Fibroblast of lung (primary cell): ENCODE data around the gene PPP1R12C. TPM values are rescaled to one million over a fixed set of nuclear protein-coding genes. Genes with fewer than 3 reads are reported as not detected.

ENCODE experiments used
- DNase-seq, 2 donors: peaks; one replicate each; pipeline versions ENCODE4 v3.0.0 to v3.0.0-alpha.2; 2010; ENCODE audit warnings: low read depth in 2 of 2
- H2AFZ ChIP-seq: 2 replicates; pipeline ENCODE4 v1.5.1; 2012; ENCODE audit warnings: low read length, control low read depth, inconsistent platforms
- H3K27ac ChIP-seq: 2 replicates; pipeline ENCODE4 v1.5.1; 2011; ENCODE audit warnings: low read length, control low read depth; ENCODE audit not compliant: insufficient read depth
- H3K27me3 ChIP-seq: 2 replicates; pipeline ENCODE4 v1.5.1; 2011; ENCODE audit warnings: mild to moderate bottlenecking, low read length; ENCODE audit not compliant: control insufficient read depth, insufficient read depth
- H3K36me3 ChIP-seq: 2 replicates; pipeline ENCODE4 v1.5.1; 2011; ENCODE audit warnings: low read length; ENCODE audit not compliant: control insufficient read depth, insufficient read depth
- H3K4me1 ChIP-seq: 2 replicates; pipeline ENCODE4 v1.5.1; 2011; ENCODE audit warnings: low read length; ENCODE audit not compliant: control insufficient read depth, insufficient read depth; ENCODE audit errors: extremely low read depth
- H3K4me2 ChIP-seq: 2 replicates; pipeline ENCODE4 v1.5.1; 2011; ENCODE audit warnings: low read length, control low read depth; ENCODE audit not compliant: insufficient read depth; ENCODE audit errors: extremely low read depth
- H3K4me3 ChIP-seq, 4 experiments: fragments of 200-600 bp in 1 of 4; sonication (generic) in 1 of 4; replicated peaks in 1 of 4; 2 replicates each; pipeline ENCODE4 v1.5.1; 2011 to 2016; ENCODE audit warnings: low read length in 4 of 4, low read depth in 3 of 4, mild to moderate bottlenecking in 3 of 4, control low read depth in 2 of 4, inconsistent platforms in 1 of 4, mixed read lengths in 1 of 4; ENCODE audit not compliant: insufficient read depth in 1 of 4; ENCODE audit errors: control extremely low read depth in 1 of 4
- H3K79me2 ChIP-seq: 2 replicates; pipeline ENCODE4 v1.5.1; 2012; ENCODE audit warnings: mild to moderate bottlenecking, low read length, inconsistent platforms; ENCODE audit not compliant: control insufficient read depth, insufficient read depth
- H3K9ac ChIP-seq: 2 replicates; pipeline ENCODE4 v1.5.1; 2011; ENCODE audit warnings: mild to moderate bottlenecking, low read length, control low read depth; ENCODE audit not compliant: insufficient read depth
- H3K9me3 ChIP-seq: 2 replicates; pipeline ENCODE4 v1.5.1; 2012; ENCODE audit warnings: low read depth, low read length; ENCODE audit not compliant: control insufficient read depth, insufficient read depth
- H4K20me1 ChIP-seq: 2 replicates; pipeline ENCODE4 v1.5.1; 2011; ENCODE audit warnings: low read length; ENCODE audit not compliant: control insufficient read depth, insufficient read depth; ENCODE audit errors: extremely low read depth
- EZH2 ChIP-seq: IDR thresholded peaks from 2 replicates; pipeline ENCODE4 v1.5.1; 2012; ENCODE audit warnings: low read length, control low read depth, mild to moderate bottlenecking; ENCODE audit errors: missing control alignments
- polyA plus RNA-seq, 2 donors: library from polyadenylated mRNA; depleted of rRNA in 1 of 2; stranded (reverse) in 1 of 2; unstranded in 1 of 2; fragments of >200 nt; gene quantifications; 2 replicates each; pipeline ENCODE4 v1.2.1, GENCODE V29; 2011 to 2012; ENCODE audit warnings: missing spikeins in 1 of 2
- total RNA-seq: library from RNA; depleted of rRNA; stranded (reverse); fragments of >200 nt; gene quantifications from 2 replicates; pipeline ENCODE4 v1.2.1, GENCODE V29; 2014
- TF ChIP-seq, protein P1 (sequence below), 2 donors: IDR thresholded peaks in 1 of 2; conservative IDR thresholded peaks in 1 of 2; 1 replicate in 1 of 2; 2 replicates in 1 of 2; pipeline ENCODE4 v1.5.1; 2011 to 2012; ENCODE audit warnings: low read length in 2 of 2, control low read depth in 1 of 2, inconsistent platforms in 1 of 2, low read depth in 1 of 2, mild to moderate bottlenecking in 1 of 2

Gene PPP1R12C
- total and polyA plus RNA-seq, 2 donors (not counting 1 experiment from before 2014, with no cell fraction given) = 26.0 to 32.9 TPM

DNA sequence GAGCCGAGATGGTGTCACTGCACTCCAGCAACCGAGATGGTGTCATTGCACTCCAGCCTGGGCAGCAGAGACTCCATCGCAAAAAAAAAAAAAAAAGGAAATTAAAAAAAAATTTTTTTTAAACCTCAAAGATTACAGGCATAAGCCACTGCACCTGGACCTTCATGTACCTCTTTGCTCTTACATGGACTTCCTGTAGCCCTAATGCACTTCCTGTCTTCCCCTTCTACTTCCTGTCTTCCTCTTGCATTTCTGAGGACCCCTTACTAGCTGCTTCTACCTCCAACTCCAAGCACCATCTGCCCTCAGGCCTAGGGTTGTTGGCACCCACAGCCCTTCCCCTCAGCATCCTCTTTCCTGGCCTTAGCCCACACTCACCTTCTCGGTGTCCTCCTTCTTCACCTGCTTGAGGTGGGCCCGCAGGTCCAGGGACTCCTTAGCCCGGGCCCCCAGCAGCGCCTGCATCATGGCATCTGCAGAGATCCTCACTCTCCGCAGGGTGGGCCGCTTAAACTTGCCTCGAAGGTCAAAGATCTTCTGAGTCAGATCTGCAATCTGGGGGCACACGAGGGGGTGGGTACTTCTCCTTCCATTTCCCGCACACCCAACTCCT is 36.3 kb upstream of the PPP1R12C start:
- H3K27me3 ChIP-seq = peaks cover 16% of the 10 kb centered on the region
- no peaks in the 10 kb centered on the region for H3K9me3 ChIP-seq
- H3K4me3 ChIP-seq = no peak overlapping the region
- no peak for DNase-seq
- no peak overlapping the region for H3K4me2 ChIP-seq
- no peaks in the 10 kb centered on the region for H3K79me2 ChIP-seq
- no peak overlapping the region for H3K27ac ChIP-seq
- TF ChIP-seq EZH2 = no peak
- TF ChIP-seq, protein P1, sequence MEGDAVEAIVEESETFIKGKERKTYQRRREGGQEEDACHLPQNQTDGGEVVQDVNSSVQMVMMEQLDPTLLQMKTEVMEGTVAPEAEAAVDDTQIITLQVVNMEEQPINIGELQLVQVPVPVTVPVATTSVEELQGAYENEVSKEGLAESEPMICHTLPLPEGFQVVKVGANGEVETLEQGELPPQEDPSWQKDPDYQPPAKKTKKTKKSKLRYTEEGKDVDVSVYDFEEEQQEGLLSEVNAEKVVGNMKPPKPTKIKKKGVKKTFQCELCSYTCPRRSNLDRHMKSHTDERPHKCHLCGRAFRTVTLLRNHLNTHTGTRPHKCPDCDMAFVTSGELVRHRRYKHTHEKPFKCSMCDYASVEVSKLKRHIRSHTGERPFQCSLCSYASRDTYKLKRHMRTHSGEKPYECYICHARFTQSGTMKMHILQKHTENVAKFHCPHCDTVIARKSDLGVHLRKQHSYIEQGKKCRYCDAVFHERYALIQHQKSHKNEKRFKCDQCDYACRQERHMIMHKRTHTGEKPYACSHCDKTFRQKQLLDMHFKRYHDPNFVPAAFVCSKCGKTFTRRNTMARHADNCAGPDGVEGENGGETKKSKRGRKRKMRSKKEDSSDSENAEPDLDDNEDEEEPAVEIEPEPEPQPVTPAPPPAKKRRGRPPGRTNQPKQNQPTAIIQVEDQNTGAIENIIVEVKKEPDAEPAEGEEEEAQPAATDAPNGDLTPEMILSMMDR (conservative IDR thresholded peaks at IDR 0.05 in 1 of 2, IDR thresholded peaks at IDR 0.05 in 1 of 2; ENCODE audit: low read depth in 1 of 2, low read length in 2 of 2) = no peak
- no peaks in the 10 kb centered on the region for H3K36me3 ChIP-seq
- no peak overlapping the region for H3K9ac ChIP-seq
- H4K20me1 ChIP-seq = no peaks in the 10 kb centered on the region
- no peaks in the 10 kb centered on the region for H3K4me1 ChIP-seq
- no peak overlapping the region for H2AFZ ChIP-seq

DNA sequence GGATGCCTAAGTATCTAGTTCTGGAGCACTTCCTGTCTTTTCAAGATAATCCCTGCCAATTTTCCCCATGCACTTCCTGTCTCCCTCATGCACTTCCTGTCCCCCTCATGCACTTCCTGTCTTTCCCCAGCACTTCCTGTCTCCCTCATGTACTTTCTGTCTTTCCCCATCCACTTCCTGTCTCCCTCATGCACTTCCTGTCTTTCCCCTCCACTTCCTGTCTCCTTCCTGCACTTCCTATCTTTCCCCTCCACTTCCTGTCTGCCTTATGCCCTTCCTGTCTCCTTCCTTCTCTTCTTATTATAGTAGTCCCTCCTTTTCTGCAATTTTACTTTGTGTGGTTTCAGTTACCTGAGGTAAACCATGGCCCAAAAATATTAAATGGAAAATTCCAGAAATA is 34.6 kb upstream of the PPP1R12C start:
- H3K9me3 ChIP-seq = no peaks in the 10 kb centered on the region
- no peaks in the 10 kb centered on the region for H3K4me1 ChIP-seq
- no peak overlapping the region for H3K9ac ChIP-seq
- no peak overlapping the region for H3K27ac ChIP-seq
- H2AFZ ChIP-seq = peak overlapping the region; percentile 34
- TF ChIP-seq, protein P1 (conservative IDR thresholded peaks at IDR 0.05 in 1 of 2, IDR thresholded peaks at IDR 0.05 in 1 of 2; ENCODE audit: low read depth in 1 of 2, low read length in 2 of 2) = no peak
- TF ChIP-seq EZH2 = no peak
- H4K20me1 ChIP-seq = no peaks in the 10 kb centered on the region
- H3K36me3 ChIP-seq = no peaks in the 10 kb centered on the region
- no peaks in the 10 kb centered on the region for H3K79me2 ChIP-seq
- H3K4me3 ChIP-seq = no peak overlapping the region
- no peak for DNase-seq
- peaks cover 13% of the 10 kb centered on the region for H3K27me3 ChIP-seq
- H3K4me2 ChIP-seq = no peak overlapping the region

DNA sequence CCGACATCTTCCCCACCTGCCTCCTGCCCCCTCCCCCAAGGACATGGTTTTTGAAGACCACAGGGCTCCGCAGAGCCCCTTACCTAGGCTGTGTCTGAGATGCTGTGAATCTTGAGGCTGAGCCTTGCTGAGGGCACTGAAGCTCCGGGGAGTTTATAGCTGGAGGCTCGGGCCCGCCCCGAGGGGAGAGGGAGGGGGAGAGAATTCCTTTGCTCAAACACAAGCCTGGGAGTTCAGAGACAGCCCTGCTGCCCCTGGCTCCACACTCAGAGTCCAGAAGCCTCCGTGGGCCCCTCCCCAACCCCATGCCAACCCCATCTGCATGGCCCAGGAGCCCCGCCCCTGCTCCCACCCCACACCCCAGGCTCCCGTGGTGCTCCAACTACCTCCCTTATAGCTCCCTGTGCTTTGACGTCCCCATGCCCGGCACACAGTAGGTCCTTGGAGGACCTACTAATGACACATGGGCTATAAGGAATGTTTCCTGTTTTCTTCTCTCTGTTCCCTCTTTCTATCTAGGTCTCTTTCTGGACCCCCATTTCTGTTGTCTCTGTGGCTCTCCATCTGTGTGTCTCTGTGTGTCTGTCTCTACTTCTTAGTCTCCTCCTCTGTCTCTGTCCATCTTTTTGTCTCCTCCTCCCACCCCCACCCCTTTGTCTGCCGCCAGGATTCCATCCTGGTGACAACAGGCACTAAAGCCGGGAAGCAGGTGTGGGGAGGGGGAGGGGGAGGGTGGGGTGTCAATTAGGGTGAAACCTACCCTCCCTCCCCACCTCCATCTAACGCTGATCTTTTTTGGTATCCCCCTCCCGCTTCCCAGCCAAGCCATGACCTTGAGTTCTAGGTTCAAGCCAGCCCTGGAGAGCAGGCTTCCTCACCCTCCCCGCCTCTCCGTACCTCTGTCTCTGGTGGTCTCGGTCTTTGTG is 31.9 kb upstream of the PPP1R12C start, which contains the start of gene TNNT1:
Gene TNNT1 (minus strand): TSS at position 129 of the 926 bp plus-strand sequence. CDS start 2,049 bp downstream, outside the sequence.
- no peaks in the 10 kb centered on the region for H3K9me3 ChIP-seq
- H3K27ac ChIP-seq = no peak within 1 kb of the TSS

More for the DNA sequence above, 31.9 kb upstream of the PPP1R12C start, which contains the start of gene TNNT1:
- Histone ChIP-seq H3K4me1 (no peaks in the 10 kb centered on the region), H3K9ac (no peak within 1 kb of the TSS), H3K4me3 (no peak within 1 kb of the TSS), H3K27me3 (peaks cover 18% of the 10 kb centered on the region), H3K36me3 (no peaks in the 10 kb centered on the region), H3K79me2 (no peaks in the 10 kb centered on the region), H3K4me2 (no peak within 1 kb of the TSS), H4K20me1 (no peaks in the 10 kb centered on the region), H2AFZ (no peak within 1 kb of the TSS)
- no peak for DNase-seq
- TF ChIP-seq, protein P1 (conservative IDR thresholded peaks at IDR 0.05 in 1 of 2, IDR thresholded peaks at IDR 0.05 in 1 of 2; ENCODE audit: low read depth in 1 of 2, low read length in 2 of 2) = no peak
- TF ChIP-seq EZH2 = peak; percentile 26
